Stimulated activated naive CD4-positive, alpha-beta T cell treated with Interleukin-2 at 50 U/mL for 16 hours (primary cell): ENCODE measurements around the gene ARL8A.
"Not testable (repeated sequence)": the region's sequence is repeated elsewhere in the genome, so short reads cannot be mapped to it uniquely, and the experiment has no call there.

Experiments used
- DNase-seq: peaks from one replicate; lab custom pipeline; 2025; lab: John Stamatoyannopoulos, UW

Gene ARL8A

GRCh38 chr1:202158810-202159533, 14.4 kb upstream of the ARL8A start:
- no peak for DNase-seq

GRCh38 chr1:202157945-202158344, 13.4 kb upstream of the ARL8A start:
- DNase-seq: no peak

- no peak for DNase-seq
These were observed 12.1 kb upstream of the ARL8A start for GRCh38 chr1:202156590-202156989.

DNA sequence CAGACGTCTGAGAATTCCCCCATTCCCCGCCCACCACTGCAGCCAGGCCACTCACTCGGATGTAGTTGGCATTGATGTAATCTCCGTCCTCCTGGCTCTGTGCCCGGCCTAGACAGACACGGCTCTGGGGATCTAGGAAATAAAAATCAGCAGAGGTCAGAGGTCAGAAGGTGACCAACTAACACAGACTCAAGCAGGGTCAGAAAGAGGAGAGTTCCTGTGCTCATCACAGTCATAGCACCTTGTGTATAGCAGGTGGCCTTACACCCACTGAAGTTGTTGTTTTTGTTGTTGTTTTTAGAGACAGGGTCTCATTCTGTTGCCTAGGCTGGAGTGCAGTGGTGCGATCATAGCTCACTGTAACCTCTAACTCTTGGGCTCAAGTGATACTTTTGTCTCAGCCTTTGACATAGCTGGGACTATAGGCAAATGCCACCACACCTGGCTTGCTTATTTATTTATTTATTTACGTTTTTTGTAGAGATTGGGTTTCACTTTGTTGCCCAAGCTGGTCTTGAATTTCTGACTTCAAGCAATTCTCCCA, 11.0 kb upstream of the ARL8A start:
- DNase-seq: no peak

- peak; percentile 36 for DNase-seq
These were observed 10.4 kb upstream of the ARL8A start for GRCh38 chr1:202154766-202155477.

DNA sequence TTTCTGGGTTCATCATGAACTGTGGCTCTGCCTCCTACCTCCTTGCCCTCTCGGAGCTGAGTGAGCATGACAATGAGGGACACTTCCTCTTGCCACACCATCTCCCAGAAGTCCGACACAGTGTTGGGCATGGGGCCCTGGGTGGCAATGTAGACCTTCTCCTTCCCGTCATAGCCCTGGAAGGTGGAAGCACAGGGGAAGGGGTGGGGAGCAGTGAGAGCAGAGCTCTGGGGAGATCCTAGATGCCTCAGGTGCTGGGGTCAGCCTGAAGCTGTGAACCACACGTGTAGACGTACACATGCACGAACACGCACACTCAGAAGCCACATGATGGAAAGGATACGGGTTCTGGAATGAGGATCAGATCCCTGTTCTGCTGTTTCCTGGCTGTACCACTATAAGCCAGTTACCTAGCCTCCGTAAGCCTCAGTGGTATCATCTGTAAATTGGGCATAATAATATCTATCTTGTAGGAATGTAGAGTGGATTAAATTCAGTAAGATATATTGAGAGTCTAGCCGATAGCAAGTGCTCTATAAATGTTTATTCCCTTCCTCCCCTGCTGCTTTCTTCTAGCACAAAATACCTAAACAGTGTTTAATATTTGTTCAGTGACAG, 9.7 kb upstream of the ARL8A start:
- DNase-seq: no peak

GRCh38 chr1:202153284-202153683, 8.7 kb upstream of the ARL8A start:
- DNase-seq: no peak

GRCh38 chr1:202152399-202152798, 7.9 kb upstream of the ARL8A start:
- no peak for DNase-seq

GRCh38 chr1:202151045-202151444, 6.5 kb upstream of the ARL8A start:
- no peak for DNase-seq

DNA sequence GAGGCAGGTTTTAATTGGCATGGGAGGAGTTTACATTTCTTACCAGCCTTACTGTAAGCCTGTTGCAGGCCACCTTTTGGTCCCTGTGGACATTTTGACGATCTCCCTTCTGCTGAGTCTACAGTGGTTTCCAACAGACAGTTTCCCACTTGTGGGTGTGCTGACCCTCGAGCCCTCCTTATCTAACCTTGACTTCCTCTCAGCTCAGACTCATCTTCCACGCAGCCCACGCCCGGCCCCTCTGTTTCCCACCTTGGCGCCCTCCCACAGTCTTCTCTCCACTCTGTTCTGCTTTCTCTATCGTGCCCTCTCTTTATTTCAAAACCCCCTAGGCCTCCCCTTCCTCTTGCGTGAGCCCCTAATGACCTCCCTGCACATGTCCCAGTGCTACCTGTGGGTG, 6.1 kb upstream of the ARL8A start:
- no peak for DNase-seq

DNA sequence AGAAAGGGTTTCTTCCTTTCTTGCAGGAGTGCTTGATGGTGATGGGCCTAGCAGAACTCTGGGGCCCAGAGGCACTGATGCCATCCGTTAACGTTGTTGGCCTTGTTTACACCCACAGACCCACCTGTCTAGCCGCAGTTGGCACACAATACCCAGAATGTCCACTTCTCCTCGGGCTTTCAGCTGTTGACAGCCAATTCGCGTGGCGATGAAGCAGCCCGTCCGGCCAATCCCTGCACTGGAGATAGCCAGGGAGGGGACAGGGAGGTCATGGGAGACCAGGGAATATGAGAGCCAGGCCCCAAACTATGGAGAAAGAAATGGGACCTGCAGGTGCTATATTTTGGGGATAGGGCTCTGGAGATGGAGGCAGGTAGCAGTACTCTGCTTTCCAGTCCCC, 5.7 kb upstream of the ARL8A start:
- no peak for DNase-seq

- DNase-seq: no peak
These were observed 5.0 kb upstream of the ARL8A start for GRCh38 chr1:202149566-202149965.

- DNase-seq: no peak
These were observed 3.9 kb upstream of the ARL8A start for GRCh38 chr1:202148391-202148790.

DNA sequence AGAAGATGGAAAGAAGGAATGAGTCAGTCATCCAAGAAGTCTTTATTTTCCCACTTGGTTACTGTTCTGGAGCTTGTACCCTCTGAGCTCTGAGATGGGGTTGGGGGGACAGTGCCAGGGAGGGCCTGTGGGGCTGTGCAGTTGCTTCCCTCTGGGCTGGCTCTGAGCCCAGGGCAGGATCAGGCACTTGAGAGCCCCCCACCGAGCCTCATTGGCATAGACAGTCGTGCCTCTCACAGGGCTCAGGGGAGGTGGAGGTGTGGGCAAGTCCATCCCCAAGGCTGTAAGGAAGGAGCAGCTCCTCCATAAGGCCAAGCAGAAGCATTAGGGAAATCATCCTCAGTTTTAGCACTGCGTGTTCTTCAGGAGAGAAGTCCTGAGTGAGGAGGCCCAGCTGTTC, 2.5 kb upstream of the ARL8A start:
- DNase-seq: no peak

DNA sequence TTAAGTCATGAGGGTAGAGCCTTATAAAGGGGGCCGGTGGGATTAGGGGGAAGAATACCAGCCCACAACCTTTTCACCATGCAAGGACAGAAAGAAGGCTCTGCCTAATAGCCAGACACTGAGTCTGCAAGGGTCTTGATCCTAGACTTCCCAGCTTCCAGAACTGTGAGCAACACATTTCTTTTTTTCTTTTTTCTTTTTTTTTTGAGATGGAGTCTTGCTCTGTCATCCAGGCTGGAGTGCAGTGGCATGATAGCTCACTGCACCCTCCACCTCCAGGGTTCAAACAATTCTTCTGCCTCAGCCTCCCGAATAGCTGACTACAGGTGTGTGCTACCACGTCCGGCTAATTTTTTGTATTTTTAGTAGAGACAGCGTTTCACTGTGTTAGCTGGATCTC, 1.7 kb upstream of the ARL8A start:
- no peak for DNase-seq

DNA sequence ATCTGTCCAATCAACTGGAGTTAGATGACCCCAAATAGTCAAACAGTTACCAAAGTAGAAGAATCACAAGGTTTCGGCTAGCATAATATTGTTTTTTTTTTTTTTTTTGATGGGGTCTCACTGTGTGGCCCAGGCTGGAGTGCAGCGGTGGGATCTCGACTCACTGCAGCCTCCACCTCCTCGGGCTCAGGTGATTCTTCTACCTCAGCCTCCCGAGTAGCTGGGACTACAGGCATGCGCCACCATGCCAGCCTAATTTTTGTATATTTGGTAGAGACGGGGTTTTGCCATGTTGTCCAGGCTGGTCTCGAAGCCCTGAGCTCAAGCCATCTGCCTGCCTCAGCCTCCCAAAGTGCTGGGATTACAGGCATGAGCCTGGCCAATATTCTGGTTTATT, 1.2 kb upstream of the ARL8A start:
- not testable (repeated sequence) for DNase-seq

- peak; percentile 30 for DNase-seq
These were observed 669 bp upstream of the ARL8A start for GRCh38 chr1:202145068-202145743.

DNA sequence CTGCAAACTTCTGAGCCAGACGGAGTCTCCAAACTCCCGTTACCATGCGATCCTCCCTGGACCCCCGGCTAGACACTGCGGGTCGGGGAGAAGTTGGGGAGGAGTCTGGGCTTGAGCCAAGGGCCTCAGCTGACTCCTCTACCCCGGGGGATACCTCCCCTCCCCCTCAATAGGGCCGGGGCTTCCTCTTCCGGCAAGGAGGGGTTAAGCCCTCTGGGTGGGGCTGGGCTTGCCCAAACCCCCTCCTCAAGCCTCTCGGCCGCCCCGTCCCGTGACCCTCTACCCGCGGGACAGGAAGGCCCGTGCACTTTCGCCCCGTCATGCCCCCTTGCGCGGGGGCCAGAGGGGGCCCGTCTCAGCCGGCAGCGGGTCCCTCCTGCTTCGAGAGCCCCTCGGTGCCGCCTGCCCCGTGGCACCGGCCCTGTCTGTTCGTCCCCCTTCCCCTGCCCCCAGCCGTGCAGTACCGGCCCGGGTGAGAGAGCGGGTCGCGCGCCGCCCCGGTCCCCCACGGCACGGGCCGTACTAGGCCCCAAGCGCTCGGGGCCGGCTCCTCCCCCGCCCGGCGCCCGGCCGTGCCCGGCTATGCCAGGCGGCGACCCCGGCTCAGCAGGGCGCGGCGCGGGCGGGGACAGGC, 652 bp downstream of the ARL8A start:
- peak; percentile 14 for DNase-seq

DNA sequence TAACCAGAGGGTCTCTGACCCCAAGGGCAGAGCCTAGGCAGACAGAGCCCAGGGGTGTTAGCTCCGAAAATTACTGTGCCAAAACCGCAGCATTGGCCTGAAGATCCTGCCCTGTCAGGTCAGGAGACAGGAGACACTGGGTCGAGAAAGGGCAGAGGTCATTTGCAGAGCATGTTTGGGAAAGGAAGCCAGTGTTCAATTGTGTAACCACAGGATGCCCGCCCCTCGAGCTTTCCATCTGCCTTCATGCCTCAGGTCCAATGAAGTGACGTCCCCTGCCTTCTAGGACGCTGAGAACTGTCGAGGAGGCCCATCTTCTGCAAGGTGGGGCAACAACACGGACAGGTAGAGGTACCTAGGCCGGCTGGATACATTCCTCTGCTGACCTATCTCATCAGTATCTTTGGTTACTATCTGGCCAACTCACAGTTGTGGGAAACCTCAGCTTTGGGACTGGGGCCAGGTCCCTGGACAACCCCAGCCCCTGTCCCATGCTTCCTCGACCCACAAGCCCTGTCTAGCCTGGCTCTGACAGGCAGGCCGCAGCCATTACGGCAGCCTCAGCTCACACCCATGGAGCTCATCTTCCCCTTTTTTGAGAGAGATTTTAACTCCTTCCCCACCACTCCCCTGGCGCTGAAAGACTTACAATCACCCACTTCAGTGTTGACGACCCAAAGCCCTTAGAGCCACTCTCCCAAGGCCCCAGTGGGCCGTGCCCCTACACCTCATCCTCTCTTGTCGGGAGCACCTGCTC, 1.3 kb downstream of the ARL8A start:
- no peak for DNase-seq

DNA sequence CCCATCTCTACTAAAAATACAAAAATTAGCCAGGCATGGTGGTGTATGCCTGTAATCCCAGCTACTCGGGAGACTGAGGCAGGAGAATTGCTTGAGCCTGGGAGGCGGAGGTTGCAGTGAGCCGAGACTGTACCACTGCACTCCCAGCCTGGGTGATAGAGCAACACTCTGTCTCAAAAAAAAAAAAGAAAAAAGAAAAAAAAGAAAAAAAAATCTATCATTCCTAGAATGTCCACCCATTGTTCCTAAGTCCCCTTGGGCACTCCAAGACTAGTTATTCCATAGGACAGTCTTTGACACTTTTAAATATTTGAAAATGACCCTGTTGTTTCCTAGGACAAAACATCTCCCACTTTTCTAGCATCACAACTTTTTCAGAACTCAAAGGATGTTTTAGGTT, 3.1 kb downstream of the ARL8A start:
- DNase-seq: not testable (repeated sequence)

DNA sequence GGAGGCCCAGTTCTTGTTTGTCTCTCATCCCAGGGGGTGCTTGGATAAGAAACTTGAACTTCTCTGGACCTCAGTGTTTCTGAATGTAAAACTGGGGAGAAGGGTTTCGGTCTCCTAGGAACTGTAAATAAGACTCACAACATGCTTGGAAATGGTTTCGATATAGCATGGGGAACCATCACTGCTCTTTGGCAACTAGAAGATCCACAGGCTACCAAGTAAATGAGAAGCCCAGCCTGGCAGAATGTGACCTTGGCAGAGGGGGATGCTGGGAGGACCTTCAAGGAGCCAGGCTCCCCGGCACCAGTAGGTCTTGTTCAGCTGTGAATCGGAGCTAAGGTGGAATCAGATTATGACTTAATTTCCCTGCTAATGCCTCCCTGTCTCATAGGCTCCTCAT, 3.7 kb downstream of the ARL8A start:
- DNase-seq: no peak
